22Rv1 (cell line): ENCODE measurements around the gene HLCS.

ENCODE experiments used
- H3K27ac ChIP-seq: fragments of 450-650 bp; 2 replicates; pipeline ENCODE4 v1.5.1; 2017
- ZFX ChIP-seq: fragments of 450-650 bp; IDR thresholded peaks from 2 replicates; pipeline ENCODE4 v1.6.1; 2017; ENCODE audit warnings: antibody characterized with exemption, borderline replicate concordance
- TF ChIP-seq, protein P1 (sequence below): fragments of 450-650 bp; IDR thresholded peaks from 2 replicates; pipeline ENCODE4 v1.5.1; 2017; ENCODE audit warnings: mild to moderate bottlenecking

The HLCS gene

DNA sequence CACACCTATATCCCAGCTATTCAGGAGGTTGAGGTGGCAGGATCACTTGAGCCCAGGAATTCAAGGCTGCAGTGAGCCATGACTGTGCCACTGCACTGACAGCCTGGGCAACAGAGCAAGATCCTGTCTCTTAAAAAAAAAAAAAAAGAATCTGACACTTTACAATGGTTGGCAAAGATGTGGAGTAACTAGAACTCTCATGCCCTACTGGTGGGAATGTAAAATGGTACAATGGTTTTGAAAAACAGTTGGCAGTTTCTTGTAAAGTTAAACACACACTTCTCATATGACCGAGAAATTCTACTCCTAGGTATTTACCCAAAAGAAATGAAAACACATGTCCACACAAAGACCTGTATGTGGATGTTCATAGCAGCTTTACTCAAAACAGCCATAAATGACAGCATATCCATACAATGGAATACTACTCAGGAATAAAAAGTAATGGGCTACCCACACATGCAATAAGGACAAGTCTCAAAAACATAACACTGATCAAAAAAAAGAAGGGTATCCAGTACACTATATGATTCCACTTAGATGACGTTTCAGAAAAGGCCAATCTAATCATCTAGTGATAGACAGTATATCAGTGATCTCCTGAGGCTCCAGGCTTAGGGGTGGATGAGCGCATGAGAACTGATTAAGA, 58.1 kb downstream of the HLCS start:
- no peak overlapping the region for H3K27ac ChIP-seq
- no peak for TF ChIP-seq ZFX
- TF ChIP-seq, protein P1, sequence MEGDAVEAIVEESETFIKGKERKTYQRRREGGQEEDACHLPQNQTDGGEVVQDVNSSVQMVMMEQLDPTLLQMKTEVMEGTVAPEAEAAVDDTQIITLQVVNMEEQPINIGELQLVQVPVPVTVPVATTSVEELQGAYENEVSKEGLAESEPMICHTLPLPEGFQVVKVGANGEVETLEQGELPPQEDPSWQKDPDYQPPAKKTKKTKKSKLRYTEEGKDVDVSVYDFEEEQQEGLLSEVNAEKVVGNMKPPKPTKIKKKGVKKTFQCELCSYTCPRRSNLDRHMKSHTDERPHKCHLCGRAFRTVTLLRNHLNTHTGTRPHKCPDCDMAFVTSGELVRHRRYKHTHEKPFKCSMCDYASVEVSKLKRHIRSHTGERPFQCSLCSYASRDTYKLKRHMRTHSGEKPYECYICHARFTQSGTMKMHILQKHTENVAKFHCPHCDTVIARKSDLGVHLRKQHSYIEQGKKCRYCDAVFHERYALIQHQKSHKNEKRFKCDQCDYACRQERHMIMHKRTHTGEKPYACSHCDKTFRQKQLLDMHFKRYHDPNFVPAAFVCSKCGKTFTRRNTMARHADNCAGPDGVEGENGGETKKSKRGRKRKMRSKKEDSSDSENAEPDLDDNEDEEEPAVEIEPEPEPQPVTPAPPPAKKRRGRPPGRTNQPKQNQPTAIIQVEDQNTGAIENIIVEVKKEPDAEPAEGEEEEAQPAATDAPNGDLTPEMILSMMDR, result no peak

DNA sequence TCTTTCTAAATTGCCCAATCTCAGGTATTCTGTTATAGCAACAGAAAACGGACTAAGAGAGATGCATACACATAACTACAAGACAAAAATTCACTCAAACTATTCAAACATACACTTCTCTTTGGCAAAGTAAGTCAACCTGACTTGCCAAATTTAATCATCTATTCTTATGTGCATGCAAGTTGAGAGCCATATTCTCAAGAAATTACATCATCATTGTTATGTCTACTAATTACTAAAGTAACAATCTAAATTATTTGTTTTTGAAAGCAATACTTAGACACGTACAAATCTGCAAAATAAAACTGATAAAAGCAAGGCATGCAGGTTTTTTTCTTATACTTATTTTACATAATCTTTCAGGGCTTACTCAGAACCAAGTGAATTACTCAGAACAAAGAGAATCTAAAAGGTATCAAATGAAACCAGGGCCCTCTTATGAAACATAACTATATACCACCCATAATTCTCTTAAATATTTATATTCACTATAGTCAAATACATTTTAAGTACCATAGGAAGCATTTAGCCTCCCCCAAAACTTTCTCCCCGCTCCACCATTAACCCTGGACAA, 62.3 kb downstream of the HLCS start:
- no peak overlapping the region for H3K27ac ChIP-seq
- TF ChIP-seq, protein P1, result no peak
- TF ChIP-seq ZFX, result no peak

DNA sequence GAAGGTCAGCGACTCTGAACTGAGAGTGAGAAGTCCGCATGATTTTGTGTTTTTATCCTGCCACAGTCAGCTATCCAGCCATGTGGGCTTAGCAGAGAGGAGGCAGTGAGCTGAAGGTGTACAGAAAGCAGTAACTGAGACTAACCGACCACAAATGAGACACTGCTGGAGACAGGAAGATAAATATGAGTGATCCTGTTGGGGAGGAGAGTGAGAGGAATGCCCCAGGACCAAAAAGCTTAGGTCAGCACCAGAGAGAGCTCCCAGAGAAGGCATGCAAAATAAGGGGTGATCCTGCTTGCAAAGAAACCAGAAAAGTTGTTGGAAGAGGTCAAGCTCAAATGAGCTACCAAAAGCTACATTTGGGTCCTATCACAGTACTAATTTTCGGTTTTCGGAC, 63.7 kb downstream of the HLCS start:
- no peak overlapping the region for H3K27ac ChIP-seq
- TF ChIP-seq ZFX, result no peak
- TF ChIP-seq, protein P1, result no peak

DNA sequence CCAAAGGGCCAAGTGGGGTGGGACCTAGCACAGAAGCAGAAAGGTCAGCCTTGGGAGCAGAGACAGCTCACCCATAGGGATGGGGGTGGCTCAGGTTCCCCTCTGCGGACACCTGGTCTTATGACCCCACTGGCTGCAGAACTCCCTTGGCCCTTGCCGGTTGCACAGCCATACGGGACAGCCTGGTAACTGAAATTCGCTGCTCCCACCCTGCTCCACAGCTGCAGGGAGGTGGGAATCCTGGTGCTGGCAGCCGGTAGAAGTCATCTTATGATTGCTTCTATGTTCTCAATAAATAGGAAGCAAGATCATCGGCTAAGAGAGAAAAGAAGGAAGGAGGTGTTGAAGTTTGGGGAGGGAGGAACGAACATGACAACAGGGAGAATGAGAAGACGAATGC, 64.1 kb downstream of the HLCS start:
- no peak for TF ChIP-seq ZFX
- TF ChIP-seq, protein P1, result no peak
- no peak overlapping the region for H3K27ac ChIP-seq

DNA sequence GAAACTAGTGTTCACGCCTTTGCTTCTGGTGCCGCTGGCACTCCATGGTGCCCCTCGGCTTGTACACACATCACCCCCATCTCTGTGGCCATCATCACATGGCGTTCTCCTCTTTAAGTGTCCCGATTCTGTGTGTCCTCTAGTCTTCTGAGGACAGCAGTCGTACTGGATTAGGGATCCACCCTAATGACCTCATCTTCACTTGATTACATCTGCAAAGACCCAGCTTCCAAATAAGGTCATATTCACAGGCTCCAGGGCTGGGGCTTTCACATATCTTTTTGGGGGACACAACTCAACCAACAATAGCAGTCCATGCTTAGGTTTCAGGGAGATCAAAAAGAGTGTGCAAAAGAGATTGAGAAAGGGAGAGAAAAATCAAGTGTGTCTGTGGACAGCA, 64.9 kb downstream of the HLCS start:
- TF ChIP-seq, protein P1, result no peak
- TF ChIP-seq ZFX, result no peak
- H3K27ac ChIP-seq, result no peak overlapping the region

DNA sequence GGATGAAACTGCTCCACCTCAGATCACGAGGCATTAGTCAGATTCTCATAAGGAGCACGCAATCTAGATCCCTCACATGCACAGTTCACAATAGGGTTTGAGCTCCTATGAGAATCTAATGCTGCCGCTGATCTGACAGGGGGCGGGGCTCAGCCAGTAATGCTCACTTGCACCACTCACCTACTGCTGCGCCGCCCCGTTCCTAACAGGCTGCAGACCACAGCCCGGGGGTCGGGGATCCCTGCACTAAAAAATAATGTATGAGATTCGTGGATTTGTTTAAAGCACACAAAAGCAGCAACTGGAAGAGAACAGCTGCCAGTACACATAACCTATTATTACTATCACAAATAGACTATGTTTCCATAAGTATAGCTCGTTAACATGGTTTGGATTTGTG, 72.9 kb downstream of the HLCS start:
- TF ChIP-seq ZFX, result no peak
- TF ChIP-seq, protein P1, result no peak
- no peak overlapping the region for H3K27ac ChIP-seq

DNA sequence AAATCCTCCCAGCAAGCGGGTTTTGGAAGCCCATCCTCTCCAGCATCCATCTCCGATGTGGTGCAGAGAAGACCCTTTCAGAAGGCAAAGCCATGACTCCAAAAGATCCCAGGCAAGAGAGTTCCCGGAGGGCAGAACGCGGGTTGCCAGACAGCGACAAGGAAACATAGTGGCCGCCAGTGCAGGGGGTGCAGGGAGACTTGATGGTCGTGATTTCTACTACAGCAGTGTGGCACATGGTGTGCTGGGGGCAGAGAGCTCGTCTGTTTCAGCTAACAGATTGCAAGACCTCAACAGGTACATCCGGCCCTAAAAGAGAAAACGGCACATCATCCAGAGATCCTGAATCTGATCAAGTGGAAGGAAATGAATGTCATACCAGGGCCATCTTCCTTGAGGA, 74.3 kb downstream of the HLCS start:
- H3K27ac ChIP-seq, result no peak overlapping the region
- no peak for TF ChIP-seq ZFX
- TF ChIP-seq, protein P1, result no peak
